Activated T-cell treated with anti-CD3 and anti-CD28 coated beads, Interleukin-2, amount 50 U/mL, for 72 hours (primary cell): Measurements from ENCODE around the gene SNAP29. TPM values are rescaled to one million over a fixed set of nuclear protein-coding genes. Genes with fewer than 3 reads are reported as not detected.
"Not testable (repeated sequence)": the region's sequence is repeated elsewhere in the genome, so short reads cannot be mapped to it uniquely, and the experiment has no call there.

Experiments
- ATAC-seq, 2 donors: fragments of 150-1000 bp; cut with Tn5 transposase; replicated peaks in 1 of 2; 2 replicates each; pipeline ENCODE4 v1.10.0; 2021; ENCODE audit warnings: moderate library complexity in 2 of 2, mild to moderate bottlenecking in 1 of 2
- DNase-seq, 2 donors: peaks; one replicate each; pipeline ENCODE4 v3.0.0; 2021 to 2022; ENCODE audit warnings: mixed read lengths in 1 of 2
- H3K27ac Mint-ChIP-seq: one replicate; pipeline ENCODE4 v1.8.0; 2022; ENCODE audit warnings: mild to moderate bottlenecking, moderate library complexity, mixed read lengths
- H3K27me3 Mint-ChIP-seq: one replicate; pipeline ENCODE4 v1.8.0; 2022; ENCODE audit warnings: low read depth, mixed read lengths
- H3K36me3 Mint-ChIP-seq, 2 donors: one replicate each; pipeline ENCODE4 v1.8.0; 2022; ENCODE audit warnings: mixed read lengths in 2 of 2, mild to moderate bottlenecking in 1 of 2; ENCODE audit not compliant: insufficient read depth in 2 of 2
- H3K4me1 Mint-ChIP-seq: one replicate; pipeline ENCODE4 v1.8.0; 2022; ENCODE audit warnings: low read depth, mixed read lengths
- H3K4me3 Mint-ChIP-seq, 2 donors: one replicate each; pipeline ENCODE4 v1.8.0; 2022; ENCODE audit warnings: mild to moderate bottlenecking in 2 of 2, mixed read lengths in 2 of 2, moderate library complexity in 2 of 2
- H3K9me3 Mint-ChIP-seq, 2 donors: one replicate each; pipeline ENCODE4 v1.8.0; 2022; ENCODE audit warnings: mixed read lengths in 2 of 2
- total RNA-seq, 2 donors: library from RNA; stranded (reverse); gene quantifications; one replicate each; pipeline ENCODE4 v1.2.3, GENCODE V29; 2022

The SNAP29 gene
- total RNA-seq, 2 donors from 2014 or later: 19.8 to 21.0 TPM

DNA sequence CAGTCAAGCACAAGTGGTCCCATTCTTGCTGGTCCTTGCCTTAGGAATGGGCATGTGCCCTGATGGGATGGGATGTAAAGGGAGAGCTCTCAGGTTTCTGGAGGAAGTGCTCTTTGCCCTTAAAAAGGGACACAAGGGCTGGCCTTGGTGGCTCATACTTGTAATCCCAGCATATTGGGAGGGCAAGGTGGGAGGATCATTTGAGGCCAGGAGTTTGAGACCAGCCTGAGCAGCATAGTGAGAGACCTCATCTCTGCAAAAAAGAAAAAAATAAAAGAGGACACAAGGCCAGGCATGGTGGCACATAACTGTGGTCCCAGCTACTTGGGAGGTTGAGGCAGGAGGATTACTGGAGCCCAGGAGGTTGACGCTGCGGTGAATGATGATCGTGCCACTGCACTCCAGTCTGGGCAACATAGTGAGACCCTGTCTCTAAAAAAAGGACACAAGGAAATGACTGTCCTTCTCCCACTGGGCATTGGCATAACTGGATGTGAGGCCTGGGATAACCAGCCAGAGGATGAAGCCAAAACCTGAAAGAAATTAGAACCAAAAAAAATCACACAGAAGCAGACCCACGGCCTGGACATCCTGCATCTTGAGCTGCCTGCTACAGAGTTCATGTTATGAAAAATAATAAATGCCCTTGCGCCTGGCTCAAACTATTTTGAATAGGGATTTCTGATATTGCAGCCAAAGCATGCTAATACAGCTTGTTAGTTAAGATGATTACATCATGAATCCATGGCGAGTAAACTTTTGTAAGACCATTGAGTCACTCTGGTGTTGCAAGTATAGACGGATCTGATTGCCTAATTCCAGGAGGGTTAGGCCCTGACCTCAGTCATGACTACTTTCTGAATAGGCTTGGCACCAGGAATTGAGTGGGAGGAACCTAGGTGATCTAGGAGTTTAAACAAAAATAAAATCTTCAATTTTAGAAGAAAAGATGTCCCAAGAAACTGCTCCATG, 45.5 kb downstream of the SNAP29 start:
- ATAC-seq (no peak), DNase-seq (no peak)
- Mint-ChIP-seq H3K4me1 (no peaks in the 10 kb centered on the region), H3K27ac (no peak overlapping the region), H3K27me3 (no peaks in the 10 kb centered on the region), H3K9me3 (no peaks in the 10 kb centered on the region), H3K4me3 (no peak overlapping the region), H3K36me3 (no peaks in the 10 kb centered on the region)

DNA sequence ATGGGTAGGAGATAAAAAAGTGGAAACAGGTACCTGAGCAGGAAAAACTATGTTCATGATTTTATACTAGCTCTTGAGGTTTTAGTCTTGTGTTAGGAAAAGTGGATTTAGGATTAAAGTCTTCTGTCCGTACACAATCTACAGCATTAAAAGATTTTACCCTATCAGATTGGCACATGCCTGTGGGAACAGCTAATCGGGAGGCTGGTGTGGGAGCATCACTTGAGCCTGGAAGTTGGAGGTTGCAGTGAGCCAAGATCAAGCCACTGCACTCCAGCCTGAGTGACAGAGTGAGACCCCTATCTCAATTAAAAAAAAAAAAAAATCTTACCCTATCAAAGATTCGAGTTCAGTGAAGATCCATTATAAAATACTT, 46.2 kb downstream of the SNAP29 start:
- ATAC-seq (no peak), DNase-seq (no peak)
- H3K4me3 Mint-ChIP-seq: no peak overlapping the region
- H3K36me3 Mint-ChIP-seq: no peaks in the 10 kb centered on the region
- H3K4me1 Mint-ChIP-seq: no peaks in the 10 kb centered on the region
- no peak overlapping the region for H3K27ac Mint-ChIP-seq
- no peaks in the 10 kb centered on the region for H3K9me3 Mint-ChIP-seq
- no peaks in the 10 kb centered on the region for H3K27me3 Mint-ChIP-seq

DNA sequence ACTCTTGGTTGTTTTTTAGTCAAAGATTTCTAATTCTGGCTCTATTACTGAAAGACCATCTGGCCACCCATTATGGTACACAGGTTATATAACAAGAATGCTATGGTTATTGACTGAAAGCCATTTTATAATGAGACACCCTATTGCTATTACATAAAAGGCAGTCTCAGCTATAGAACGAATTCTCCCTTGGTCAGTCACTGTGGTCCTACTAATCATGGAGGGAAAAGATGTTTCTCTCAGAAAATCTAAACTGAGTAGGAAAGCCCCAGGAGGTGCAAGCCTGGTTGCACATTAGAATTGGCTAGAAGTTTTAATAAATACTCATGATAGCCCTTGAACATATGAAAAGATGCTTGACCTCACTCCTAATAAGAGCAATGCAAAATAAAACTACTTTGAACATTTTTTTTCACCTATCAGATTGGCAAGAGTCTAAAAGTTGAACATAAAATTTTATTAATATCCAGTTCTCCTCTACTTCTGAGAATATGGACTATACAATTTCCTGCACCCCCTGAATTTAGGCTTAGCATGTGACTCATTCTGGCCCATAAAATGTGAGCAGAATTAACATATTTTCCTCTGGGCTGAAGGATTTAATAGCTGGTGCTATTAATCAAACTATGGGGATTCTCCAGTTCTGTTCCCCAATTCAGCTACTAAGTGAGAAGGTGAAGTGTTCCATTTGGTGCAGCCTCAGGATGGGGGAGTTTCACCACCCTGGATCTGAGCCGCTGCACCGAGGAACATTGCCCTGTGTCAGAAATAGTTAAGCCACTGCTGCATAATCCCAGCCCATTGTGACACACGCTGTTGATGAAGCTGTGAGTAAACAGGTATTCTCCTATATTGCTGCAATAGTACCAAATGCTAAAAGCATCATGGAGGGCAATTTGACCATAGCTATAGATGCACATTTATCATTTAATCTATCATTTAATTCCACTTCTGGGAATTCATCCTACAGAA, 46.9 kb downstream of the SNAP29 start:
- no peaks in the 10 kb centered on the region for H3K36me3 Mint-ChIP-seq
- H3K27me3 Mint-ChIP-seq: no peaks in the 10 kb centered on the region
- no peak overlapping the region for H3K27ac Mint-ChIP-seq
- no peak overlapping the region for H3K4me3 Mint-ChIP-seq
- peaks cover 5% of the 10 kb centered on the region for H3K4me1 Mint-ChIP-seq
- no peak for ATAC-seq
- no peaks in the 10 kb centered on the region for H3K9me3 Mint-ChIP-seq
- no peak for DNase-seq

GRCh38 chr22:20906387-20906767, 47.6 kb downstream of the SNAP29 start:
- H3K4me1 Mint-ChIP-seq: peaks cover 5% of the 10 kb centered on the region
- ATAC-seq: no peak
- DNase-seq: no peak
- no peak overlapping the region for H3K27ac Mint-ChIP-seq
- H3K36me3 Mint-ChIP-seq: no peaks in the 10 kb centered on the region
- no peak overlapping the region for H3K4me3 Mint-ChIP-seq
- no peaks in the 10 kb centered on the region for H3K9me3 Mint-ChIP-seq
- no peaks in the 10 kb centered on the region for H3K27me3 Mint-ChIP-seq

- not testable (repeated sequence) for H3K27ac Mint-ChIP-seq, ATAC-seq, DNase-seq, H3K4me1 Mint-ChIP-seq, H3K9me3 Mint-ChIP-seq, H3K36me3 Mint-ChIP-seq, H3K27me3 Mint-ChIP-seq, H3K4me3 Mint-ChIP-seq
Measured at GRCh38 chr22:20908717-20909116, 49.9 kb downstream of the SNAP29 start.

DNA sequence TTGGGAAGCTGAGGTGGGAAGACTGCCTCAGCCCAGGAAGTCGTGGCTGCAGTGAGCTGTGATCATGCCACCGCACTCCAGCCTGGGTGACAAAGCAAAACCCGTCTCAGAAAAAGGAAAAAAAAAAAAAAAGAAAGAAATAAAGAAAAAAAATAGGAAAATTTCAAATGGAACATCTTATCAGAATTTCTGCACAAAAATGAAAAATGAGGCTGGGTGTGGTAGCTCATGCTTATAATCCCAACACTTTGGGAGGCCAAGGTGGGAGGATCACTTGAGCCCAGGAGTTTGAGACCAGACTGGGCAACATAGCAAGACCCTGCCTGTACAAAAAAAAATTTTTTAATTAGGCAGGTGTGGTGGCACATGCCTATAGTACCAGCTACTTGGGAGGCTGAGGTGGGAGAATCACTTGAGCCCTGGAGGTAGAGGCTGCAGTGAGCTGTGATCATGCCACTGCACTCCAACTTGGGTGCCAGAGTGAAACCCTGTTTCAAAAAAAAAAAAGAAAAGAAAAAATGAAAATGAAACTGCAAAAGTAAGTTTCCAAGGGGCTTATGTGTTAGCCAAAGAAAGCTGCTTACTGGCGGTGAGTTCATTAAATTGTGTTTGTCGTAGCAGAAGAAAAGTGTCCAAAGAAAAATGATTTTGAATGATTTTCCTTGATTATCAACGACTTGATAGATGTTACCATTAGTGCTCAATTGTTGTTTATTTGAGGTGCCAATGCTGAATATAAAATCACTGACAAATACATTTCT, 50.9 kb downstream of the SNAP29 start:
- Mint-ChIP-seq H3K36me3 (no peaks in the 10 kb centered on the region), H3K9me3 (no peaks in the 10 kb centered on the region), H3K4me1 (peaks cover 5% of the 10 kb centered on the region), H3K27ac (no peak overlapping the region), H3K27me3 (no peaks in the 10 kb centered on the region), H3K4me3 (no peak overlapping the region)
- ATAC-seq (no peak), DNase-seq (no peak)

DNA sequence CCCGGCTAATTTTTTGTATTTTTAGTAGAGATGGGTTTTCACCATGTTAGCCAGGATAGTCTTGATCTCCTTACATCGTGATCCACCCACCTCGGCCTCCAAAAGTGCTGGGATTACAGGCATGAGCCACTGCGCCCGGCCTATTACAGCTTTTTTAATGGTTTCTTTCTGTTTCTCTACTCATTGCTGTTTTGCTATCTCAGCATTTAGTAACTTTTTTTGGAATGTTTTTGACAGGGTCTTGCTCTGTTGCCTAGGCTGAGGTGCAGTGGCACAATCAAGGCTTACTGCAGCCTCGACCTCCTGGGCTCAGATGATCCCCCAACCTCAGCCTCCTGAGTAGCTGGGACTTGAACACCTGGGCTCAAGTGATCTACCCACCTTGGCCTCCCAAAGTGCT, 53.7 kb downstream of the SNAP29 start:
- no peaks in the 10 kb centered on the region for H3K9me3 Mint-ChIP-seq
- no peak for DNase-seq
- H3K36me3 Mint-ChIP-seq: no peaks in the 10 kb centered on the region
- H3K27me3 Mint-ChIP-seq: no peaks in the 10 kb centered on the region
- H3K4me1 Mint-ChIP-seq: peaks cover 14% of the 10 kb centered on the region
- ATAC-seq: no peak
- H3K4me3 Mint-ChIP-seq: no peak overlapping the region
- no peak overlapping the region for H3K27ac Mint-ChIP-seq

DNA sequence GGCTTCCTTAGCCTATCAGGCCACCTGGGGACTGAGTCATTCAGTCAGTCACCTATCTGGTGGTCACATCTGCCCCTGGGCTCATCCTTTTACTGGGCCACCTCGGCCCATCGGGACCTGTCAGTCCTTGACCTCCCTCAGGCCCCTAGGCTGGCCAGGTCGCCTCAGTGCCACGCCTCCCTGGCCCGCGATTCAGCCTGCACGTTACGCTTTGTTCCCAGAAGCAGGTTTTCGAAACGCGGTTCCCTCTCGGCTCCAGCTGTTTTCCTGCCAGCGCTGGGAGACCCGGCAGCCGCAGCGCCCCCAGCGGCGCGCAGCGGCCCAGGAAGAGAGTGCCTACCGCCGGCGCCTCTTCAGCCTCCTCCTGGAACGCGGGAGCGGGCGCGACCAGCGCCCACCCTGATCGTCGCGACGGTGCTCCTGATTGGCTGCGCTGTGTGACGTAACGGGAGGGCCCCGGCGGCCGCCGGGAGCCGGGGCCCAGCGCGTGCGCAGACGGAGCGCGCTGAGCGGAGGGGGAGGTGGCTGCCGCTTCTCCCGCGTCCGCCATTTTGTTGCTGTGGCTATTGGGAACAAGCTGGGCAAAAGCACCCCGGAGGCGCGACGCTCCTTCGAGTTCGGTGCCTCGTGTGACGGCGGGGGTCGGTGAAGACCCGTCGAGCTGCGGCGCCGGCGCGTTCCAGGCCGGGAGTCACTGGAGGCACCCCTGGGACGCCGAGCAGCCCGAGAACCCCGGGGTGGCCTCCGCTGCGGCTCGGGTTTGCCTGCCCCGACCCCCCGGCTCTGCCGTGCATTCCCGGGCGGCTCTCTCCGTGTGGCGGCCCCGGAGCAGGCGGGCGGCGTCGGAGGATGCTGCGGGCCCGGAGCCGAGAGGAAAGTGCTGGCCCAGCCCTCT, 58.4 kb downstream of the SNAP29 start, which contains the start of gene CRKL:
CRKL (plus strand) TSS at position 492 of the 895 bp plus-strand sequence. CDS start 528 bp downstream, outside the sequence.
- peak; percentile 97 to 98 for ATAC-seq
- H3K27me3 Mint-ChIP-seq: no peaks in the 10 kb centered on the region
- peak within 1 kb of the TSS; percentile 98 for H3K27ac Mint-ChIP-seq
- peaks cover 8 to 10% of the 10 kb centered on the region in 2 donors for H3K36me3 Mint-ChIP-seq
- peaks cover 36% of the 10 kb centered on the region for H3K4me1 Mint-ChIP-seq
- H3K9me3 Mint-ChIP-seq: no peaks in the 10 kb centered on the region
- peak; percentile 97 for DNase-seq
- peak within 1 kb of the TSS; percentile 88 to 96 for H3K4me3 Mint-ChIP-seq

- ATAC-seq (no peak), DNase-seq (no peak)
- Mint-ChIP-seq H3K4me3 (peak overlapping the region; percentile 88 to 96), H3K27me3 (no peaks in the 10 kb centered on the region), H3K36me3 (peaks cover 8 to 10% of the 10 kb centered on the region in 2 donors), H3K27ac (peak overlapping the region; percentile 91), H3K4me1 (peaks cover 42% of the 10 kb centered on the region), H3K9me3 (no peaks in the 10 kb centered on the region)
Measured at GRCh38 chr22:20918663-20919218, 59.9 kb downstream of the SNAP29 start.

DNA sequence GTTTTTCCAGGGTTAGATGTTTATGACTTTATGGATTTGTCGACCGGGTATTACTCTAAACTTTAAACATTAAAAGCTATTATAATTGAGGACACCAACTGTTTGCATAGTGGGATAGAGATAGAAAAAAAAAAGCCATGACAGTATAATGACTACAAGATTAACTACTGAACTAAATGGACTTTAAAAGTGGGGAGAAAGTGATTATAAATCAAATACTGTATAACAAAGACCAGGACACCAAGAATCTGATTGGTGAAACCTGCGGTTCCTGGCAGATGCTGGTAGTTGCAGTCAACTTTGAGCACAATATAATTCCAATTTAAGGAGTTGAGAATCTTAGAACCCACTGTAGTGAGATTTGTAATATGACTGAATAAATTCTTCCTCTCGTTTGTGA, 60.9 kb downstream of the SNAP29 start:
- DNase-seq (no peak), ATAC-seq (no peak)
- peaks cover 47% of the 10 kb centered on the region for H3K4me1 Mint-ChIP-seq
- no peaks in the 10 kb centered on the region for H3K27me3 Mint-ChIP-seq
- peaks cover 8 to 10% of the 10 kb centered on the region in 2 donors for H3K36me3 Mint-ChIP-seq
- peak overlapping the region; percentile 88 to 96 for H3K4me3 Mint-ChIP-seq
- H3K9me3 Mint-ChIP-seq: no peaks in the 10 kb centered on the region
- H3K27ac Mint-ChIP-seq: peak overlapping the region; percentile 86

- Mint-ChIP-seq H3K36me3 (peaks cover 8 to 10% of the 10 kb centered on the region in 2 donors), H3K9me3 (no peaks in the 10 kb centered on the region), H3K4me3 (peak overlapping the region; percentile 88 to 96), H3K4me1 (peaks cover 58% of the 10 kb centered on the region), H3K27ac (peak overlapping the region; percentile 85), H3K27me3 (no peaks in the 10 kb centered on the region)
- ATAC-seq (no peak), DNase-seq (no peak)
Measured at GRCh38 chr22:20920881-20921203, 62.0 kb downstream of the SNAP29 start.
